ENCODE measurements around the gene NUP205. TPM values are rescaled to one million over a fixed set of nuclear protein-coding genes. Genes with fewer than 3 reads are reported as not detected.
"Not testable (repeated sequence)": the region's sequence is repeated elsewhere in the genome, so short reads cannot be mapped to it uniquely, and the experiment has no call there.

Gene NUP205
- total RNA-seq, 2 experiments from 2014 or later: 119 to 120 TPM

DNA sequence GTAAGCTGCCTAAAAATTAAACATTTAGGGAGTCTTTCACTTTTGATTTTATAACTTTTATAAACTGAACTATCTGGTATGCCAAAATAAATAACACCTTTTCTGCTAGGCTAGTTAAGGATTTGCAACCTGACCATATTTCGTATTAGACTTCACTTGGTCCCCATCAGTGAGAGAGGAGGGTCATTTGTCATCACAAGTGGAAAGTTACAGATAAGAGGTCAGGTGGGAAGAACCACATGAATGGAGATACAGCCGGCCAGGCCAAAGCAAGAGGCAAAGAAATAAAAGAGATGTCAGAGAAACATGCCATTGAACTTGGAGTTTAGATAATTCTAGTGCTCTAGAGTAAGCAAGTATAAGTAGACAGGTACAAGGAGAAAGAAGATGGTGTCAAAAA is 60.1 kb downstream of the NUP205 start:
- Mint-ChIP-seq H3K27me3 (no peaks in the 10 kb centered on the region), H3K9me3 (ENCODE audit: low read depth) (no peaks in the 10 kb centered on the region), H3K36me3 (peaks cover 31% of the 10 kb centered on the region), H3K4me3 (no peak overlapping the region), H3K27ac (no peak overlapping the region), H3K4me1 (no peaks in the 10 kb centered on the region)
- CTCF ChIA-PET: no interaction called here
- ATAC-seq (no peak), DNase-seq (no peak)

DNA sequence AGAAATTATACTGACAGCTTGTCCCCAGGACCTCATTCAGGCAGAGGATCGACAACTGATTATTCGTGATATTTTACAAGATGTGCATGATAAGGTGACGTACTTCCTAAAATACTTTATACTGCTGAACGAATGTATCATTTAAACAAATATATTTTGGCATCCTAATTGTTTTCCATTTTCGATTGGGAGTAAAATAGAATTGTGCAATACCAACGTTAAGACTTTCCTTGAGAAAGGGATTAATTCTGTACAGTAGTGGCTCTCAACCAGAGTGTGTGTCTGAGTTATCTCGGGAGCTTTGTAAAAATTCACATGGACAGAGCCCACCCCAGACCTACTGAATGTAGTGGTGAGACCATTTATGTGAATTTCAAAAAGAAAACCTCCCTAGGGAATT is 60.8 kb downstream of the NUP205 start:
- no peaks in the 10 kb centered on the region for H3K27me3 Mint-ChIP-seq
- H3K4me3 Mint-ChIP-seq: no peak overlapping the region
- H3K27ac Mint-ChIP-seq: no peak overlapping the region
- CTCF ChIA-PET: no interaction called here
- no peaks in the 10 kb centered on the region for H3K4me1 Mint-ChIP-seq
- ATAC-seq: no peak
- DNase-seq: no peak
- peaks cover 32% of the 10 kb centered on the region for H3K36me3 Mint-ChIP-seq
- no peaks in the 10 kb centered on the region for H3K9me3 Mint-ChIP-seq (ENCODE audit: low read depth)

DNA sequence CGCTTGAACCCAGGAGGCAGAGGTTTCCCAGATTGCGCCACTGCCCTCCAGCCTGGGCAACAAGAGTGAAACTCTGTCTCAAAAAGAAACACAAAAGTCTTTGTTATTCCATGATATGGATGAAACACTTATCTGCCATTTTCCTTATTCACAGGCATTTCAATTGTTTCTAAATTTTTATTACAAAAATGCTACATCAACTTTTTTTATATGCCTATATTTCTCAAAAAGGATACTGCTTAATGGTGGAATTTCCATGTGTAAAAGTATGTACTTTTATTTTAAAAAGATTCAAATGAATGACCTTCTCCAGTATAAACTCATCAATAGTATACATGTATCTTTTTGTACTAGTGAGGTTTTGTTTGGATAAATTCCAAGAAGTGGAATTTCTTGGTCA is 62.7 kb downstream of the NUP205 start:
- ATAC-seq (no peak), DNase-seq (no peak)
- Mint-ChIP-seq H3K9me3 (ENCODE audit: low read depth) (no peaks in the 10 kb centered on the region), H3K4me3 (no peak overlapping the region), H3K27ac (no peak overlapping the region), H3K4me1 (no peaks in the 10 kb centered on the region), H3K36me3 (peaks cover 34% of the 10 kb centered on the region), H3K27me3 (no peaks in the 10 kb centered on the region)
- CTCF ChIA-PET: interaction anchor here (0.7 to 1.9 kb wide), 7 partner anchors 7 to 24 kb away, joined by 3 to 5 read pairs (median 4); no protein-coding TSS in a partner anchor

- Mint-ChIP-seq H3K9me3 (ENCODE audit: low read depth) (no peaks in the 10 kb centered on the region), H3K4me1 (peaks cover 1% of the 10 kb centered on the region), H3K27ac (no peak overlapping the region), H3K27me3 (no peaks in the 10 kb centered on the region), H3K4me3 (no peak overlapping the region), H3K36me3 (peaks cover 37% of the 10 kb centered on the region)
- CTCF ChIA-PET: interaction anchor here (0.8 to 1.9 kb wide), 9 partner anchors 9 to 216 kb away, joined by 3 to 5 read pairs (median 3); no protein-coding TSS in a partner anchor
- ATAC-seq (peak; percentile 23), DNase-seq (no peak)
These were observed 63.5 kb downstream of the NUP205 start for GRCh38 chr7:135620980-135621850.

- ATAC-seq (no peak), DNase-seq (no peak)
- Mint-ChIP-seq H3K9me3 (ENCODE audit: low read depth) (no peaks in the 10 kb centered on the region), H3K4me1 (no peaks in the 10 kb centered on the region), H3K27me3 (no peaks in the 10 kb centered on the region), H3K4me3 (no peak overlapping the region), H3K27ac (no peak overlapping the region), H3K36me3 (peaks cover 68% of the 10 kb centered on the region)
- CTCF ChIA-PET: interaction anchor here (3.9 kb wide), 1 partner anchor 11 kb away, joined by 17 read pairs; no protein-coding TSS in a partner anchor
These were observed 76.6 kb downstream of the NUP205 start for GRCh38 chr7:135634191-135634878.

- not testable (repeated sequence) for H3K27ac Mint-ChIP-seq; H3K4me1 Mint-ChIP-seq; ATAC-seq; H3K9me3 Mint-ChIP-seq (ENCODE audit: low read depth); H3K4me3 Mint-ChIP-seq; DNase-seq; H3K27me3 Mint-ChIP-seq
- CTCF ChIA-PET: interaction anchor here (1.4 kb wide), 1 partner anchor 358 kb away, joined by 3 read pairs; no protein-coding TSS in a partner anchor
- peaks cover 58% of the 10 kb centered on the region for H3K36me3 Mint-ChIP-seq
These were observed 82.0 kb downstream of the NUP205 start for GRCh38 chr7:135639690-135640089.

DNA sequence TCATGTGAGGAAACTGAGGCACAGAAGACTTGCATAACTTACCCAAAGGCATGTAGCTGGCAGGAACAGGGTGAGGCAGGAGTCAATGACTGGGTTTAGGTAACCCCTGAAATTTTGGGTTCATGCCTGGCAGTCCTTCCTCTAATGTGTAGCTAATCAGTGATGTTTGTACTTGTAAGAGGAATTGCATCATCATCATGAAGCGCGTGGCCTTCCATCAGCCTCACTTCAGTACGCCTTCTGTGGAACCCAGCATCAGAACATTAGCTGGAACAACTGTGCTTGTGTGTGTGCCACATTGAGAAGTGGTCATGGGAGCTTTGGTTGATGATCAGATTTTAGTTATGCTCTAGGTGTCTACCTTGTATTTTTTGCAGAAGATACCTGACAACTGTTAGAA is 86.4 kb downstream of the NUP205 start:
- no peak overlapping the region for H3K4me3 Mint-ChIP-seq
- H3K36me3 Mint-ChIP-seq: peaks cover 47% of the 10 kb centered on the region
- H3K27ac Mint-ChIP-seq: peak overlapping the region; percentile 16
- ATAC-seq: no peak
- peaks cover 3% of the 10 kb centered on the region for H3K4me1 Mint-ChIP-seq
- no peaks in the 10 kb centered on the region for H3K27me3 Mint-ChIP-seq
- H3K9me3 Mint-ChIP-seq (ENCODE audit: low read depth): no peaks in the 10 kb centered on the region
- CTCF ChIA-PET: interaction anchor here (0.9 to 3.5 kb wide), 11 partner anchors 9 to 370 kb away, joined by 3 to 41 read pairs (median 7); partner anchors contain the start of gene STMP1
- no peak for DNase-seq

- Mint-ChIP-seq H3K27ac (peak overlapping the region; percentile 12), H3K4me3 (no peak overlapping the region), H3K27me3 (no peaks in the 10 kb centered on the region), H3K36me3 (peaks cover 46% of the 10 kb centered on the region), H3K9me3 (ENCODE audit: low read depth) (no peaks in the 10 kb centered on the region), H3K4me1 (peaks cover 3% of the 10 kb centered on the region)
- ATAC-seq (no peak), DNase-seq (no peak)
- CTCF ChIA-PET: interaction anchor here (0.9 to 3.5 kb wide), 21 partner anchors 8 to 370 kb away, joined by 3 to 41 read pairs (median 4); partner anchors contain the start of gene STMP1
These were observed 87.0 kb downstream of the NUP205 start for GRCh38 chr7:135644729-135645128.

DNA sequence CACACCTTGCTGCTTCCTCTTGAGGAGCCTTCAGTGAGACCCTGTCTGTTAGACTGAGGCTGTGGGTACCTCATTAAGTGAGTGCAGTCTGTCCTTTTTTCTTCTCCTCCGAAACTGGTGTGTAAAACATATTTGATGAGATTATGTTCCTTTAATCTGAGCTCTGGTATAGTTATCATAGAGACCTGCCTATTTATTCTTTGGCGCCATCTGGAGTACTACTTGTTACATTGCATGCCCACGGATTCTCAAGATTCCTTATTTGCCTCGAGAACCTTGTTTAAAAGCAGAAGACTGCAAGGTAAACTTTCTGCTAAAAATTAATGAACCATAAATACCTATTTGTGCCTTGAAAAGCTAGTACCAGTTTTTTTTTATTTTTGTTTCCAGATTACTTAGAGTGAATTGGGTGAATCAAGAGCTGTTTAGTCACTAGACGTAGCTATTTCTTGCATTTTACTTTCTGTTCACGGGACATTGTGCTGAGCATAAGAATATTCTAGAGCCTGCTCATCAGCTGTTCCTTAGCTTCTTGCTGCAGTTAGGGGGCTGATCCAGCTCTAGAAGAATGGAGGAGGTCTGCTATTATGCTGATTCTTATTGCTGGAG is 87.7 kb downstream of the NUP205 start:
- peak; percentile 53 for ATAC-seq

GRCh38 chr7:135647755-135648154 is 90.0 kb downstream of the NUP205 start:
- H3K27me3 Mint-ChIP-seq: no peaks in the 10 kb centered on the region
- peaks cover 26% of the 10 kb centered on the region for H3K36me3 Mint-ChIP-seq
- peaks cover 3% of the 10 kb centered on the region for H3K4me1 Mint-ChIP-seq
- ATAC-seq (no peak), DNase-seq (no peak)
- no peaks in the 10 kb centered on the region for H3K9me3 Mint-ChIP-seq (ENCODE audit: low read depth)
- no peak overlapping the region for H3K27ac Mint-ChIP-seq
- H3K4me3 Mint-ChIP-seq: no peak overlapping the region
- CTCF ChIA-PET: interaction anchor here (0.6 to 1.2 kb wide), 2 partner anchors 16 to 29 kb away, joined by 3 read pairs; no protein-coding TSS in a partner anchor

More for the DNA sequence above, 87.7 kb downstream of the NUP205 start:
- Mint-ChIP-seq H3K4me3 (no peak overlapping the region), H3K36me3 (peaks cover 41% of the 10 kb centered on the region), H3K4me1 (peaks cover 3% of the 10 kb centered on the region), H3K27ac (no peak overlapping the region), H3K27me3 (no peaks in the 10 kb centered on the region), H3K9me3 (ENCODE audit: low read depth) (no peaks in the 10 kb centered on the region)
- CTCF ChIA-PET: interaction anchor here (0.9 to 3.5 kb wide), 22 partner anchors 8 to 371 kb away, joined by 3 to 41 read pairs (median 6); partner anchors contain the start of gene STMP1
- no peak for DNase-seq

- H3K27ac Mint-ChIP-seq: no peak overlapping the region
- DNase-seq (no peak), ATAC-seq (no peak)
- CTCF ChIA-PET: interaction anchor here (0.6 kb wide), 1 partner anchor 17 kb away, joined by 3 read pairs; no protein-coding TSS in a partner anchor
- H3K4me1 Mint-ChIP-seq: peaks cover 3% of the 10 kb centered on the region
- H3K27me3 Mint-ChIP-seq: no peaks in the 10 kb centered on the region
- no peaks in the 10 kb centered on the region for H3K9me3 Mint-ChIP-seq (ENCODE audit: low read depth)
- H3K36me3 Mint-ChIP-seq: peaks cover 26% of the 10 kb centered on the region
- H3K4me3 Mint-ChIP-seq: no peak overlapping the region
These were observed 90.5 kb downstream of the NUP205 start for GRCh38 chr7:135648235-135648634.

- no peak for DNase-seq
- H3K4me3 Mint-ChIP-seq: no peak overlapping the region
- ATAC-seq: no peak
- no peak overlapping the region for H3K27ac Mint-ChIP-seq
- peaks cover 13% of the 10 kb centered on the region for H3K36me3 Mint-ChIP-seq
- H3K4me1 Mint-ChIP-seq: no peaks in the 10 kb centered on the region
- CTCF ChIA-PET: interaction anchor here (1.7 kb wide), 1 partner anchor 11 kb away, joined by 5 read pairs; the partner anchor contains the start of gene STMP1
- no peaks in the 10 kb centered on the region for H3K27me3 Mint-ChIP-seq
- no peaks in the 10 kb centered on the region for H3K9me3 Mint-ChIP-seq (ENCODE audit: low read depth)
These were observed 93.3 kb downstream of the NUP205 start for GRCh38 chr7:135650831-135651573.

Measured in activated CD8-positive, alpha-beta memory T cell treated with anti-CD3 and anti-CD28 coated beads, Interleukin-2, amount 10 ng/mL, durations not matched to agents 7 days and 5 days (primary cell).